Esophagus squamous epithelium (tissue), 5 donors: ENCODE results near the gene FAM83E. TPM values are rescaled to one million over a fixed set of nuclear protein-coding genes. Genes with fewer than 3 reads are reported as not detected.

Experiments
- DNase-seq: peaks from one replicate; lab custom pipeline; 2025; lab: John Stamatoyannopoulos, UW
- H3K27ac ChIP-seq, 4 donors: fragments of 200-600 bp; sonication (generic); one replicate each; pipeline ENCODE4 v1.5.1; 2016 to 2019; ENCODE audit warnings: mild to moderate bottlenecking in 1 of 4
- H3K27me3 ChIP-seq, 4 donors: fragments of 200-600 bp; sonication (generic); 1 replicate in 3 of 4; 2 replicates in 1 of 4; pipeline versions ENCODE4 v1.5.1 to v1.6.0; 2017 to 2021; ENCODE audit warnings: antibody characterized with exemption in 1 of 4
- H3K36me3 ChIP-seq, 3 donors: fragments of 200-600 bp; sonication (generic); one replicate each; pipeline ENCODE4 v1.5.1; 2016 to 2019
- H3K4me1 ChIP-seq, 3 donors: fragments of 200-600 bp; sonication (generic); one replicate each; pipeline ENCODE4 v1.5.1; 2017 to 2019
- H3K4me3 ChIP-seq, 4 donors: fragments of 200-600 bp; sonication (generic); 1 replicate in 3 of 4; 2 replicates in 1 of 4; pipeline ENCODE4 v1.5.1; 2016 to 2019; ENCODE audit warnings: mild to moderate bottlenecking in 2 of 4, moderate library complexity in 1 of 4
- H3K9me3 ChIP-seq, 3 donors: fragments of 200-600 bp; sonication (generic); one replicate each; pipeline ENCODE4 v1.5.1; 2016 to 2019
- POLR2A ChIP-seq, 4 donors: fragments of 450-650 bp; IDR thresholded peaks; one replicate each; pipeline ENCODE4 v1.6.1; 2017; ENCODE audit warnings: antibody characterized with exemption in 4 of 4, mild to moderate bottlenecking in 4 of 4, moderate library complexity in 3 of 4
- WGBS, 2 donors: methylation state at CpG; one replicate each; pipeline ENCODE4 v1.1.5; 2018; 5-methylcytosine and 5-hydroxymethylcytosine counted together
- intact Hi-C: fragments of 100-400 bp; cut with DNase I; formaldehyde crosslinking; loops from one replicate; pipeline ENCODE4 v1.15.0; 2022
- total RNA-seq, 4 donors: library from RNA; depleted of rRNA; stranded (reverse); fragments of >200 nt; gene quantifications; one replicate each; pipeline ENCODE4 v1.1.0, GENCODE V29; 2016
- TF ChIP-seq, protein P1 (sequence below), 6 experiments: fragments of 450-650 bp in 4 of 6; fragments of 200-600 bp in 2 of 6; sonication (generic) in 2 of 6; IDR thresholded peaks; one replicate each; pipeline ENCODE4 v1.5.1; 2016 to 2019; ENCODE audit warnings: antibody characterized with exemption in 6 of 6, mild to moderate bottlenecking in 4 of 6, moderate library complexity in 4 of 6
- donor health status: DM: yes; HTN: yes; CAD: no.

The FAM83E gene
- total RNA-seq, 4 donors from 2014 or later = 3.1 to 12.3 (median 8.6) TPM

DNA sequence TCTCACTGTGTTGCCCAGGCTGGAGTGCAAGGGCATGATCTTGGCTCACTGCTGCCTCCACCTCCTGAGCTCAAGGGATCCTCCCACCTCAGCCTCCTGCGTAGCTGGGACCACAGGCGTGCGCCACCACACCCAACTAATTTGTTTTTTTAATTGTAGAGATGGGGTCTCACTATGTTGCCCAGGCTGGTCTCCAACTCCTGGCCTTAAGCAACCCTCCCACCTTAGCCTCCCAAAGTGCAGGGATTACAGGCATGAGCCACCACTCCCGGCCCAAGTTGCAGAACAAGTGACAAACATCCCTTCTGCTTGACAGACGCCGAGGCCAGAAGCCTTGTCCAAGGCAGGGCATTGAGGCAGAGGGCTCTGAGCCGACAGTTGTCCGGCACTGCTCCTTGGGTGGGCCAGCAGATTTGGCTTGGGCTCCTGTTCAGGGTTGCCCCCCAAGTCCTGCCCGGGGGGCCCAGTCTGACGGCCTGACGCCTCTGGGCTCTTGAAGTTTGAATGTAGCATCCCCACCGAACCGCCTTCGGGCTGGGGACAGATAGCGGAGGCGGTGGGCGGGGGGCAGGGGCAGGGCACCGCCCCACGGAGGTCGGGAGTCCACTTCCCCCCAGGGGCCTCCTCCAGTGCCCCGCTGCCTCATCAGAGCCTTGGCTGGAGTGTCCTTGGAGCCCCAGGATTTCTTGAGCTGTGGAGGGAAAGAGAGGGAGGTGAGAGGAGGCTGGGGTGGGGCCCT is 14.0 kb downstream of the FAM83E start:
- intact Hi-C loops = no loop called here
- peaks cover 0 to 13% (median 0%) of the 10 kb centered on the region in 4 donors for H3K27me3 ChIP-seq
- no peak overlapping the region for H3K27ac ChIP-seq
- no peaks in the 10 kb centered on the region for H3K4me1 ChIP-seq
- no peaks in the 10 kb centered on the region for H3K9me3 ChIP-seq
- peaks cover 0 to 55% (median 4%) of the 10 kb centered on the region in 3 donors for H3K36me3 ChIP-seq
- TF ChIP-seq, protein P1, sequence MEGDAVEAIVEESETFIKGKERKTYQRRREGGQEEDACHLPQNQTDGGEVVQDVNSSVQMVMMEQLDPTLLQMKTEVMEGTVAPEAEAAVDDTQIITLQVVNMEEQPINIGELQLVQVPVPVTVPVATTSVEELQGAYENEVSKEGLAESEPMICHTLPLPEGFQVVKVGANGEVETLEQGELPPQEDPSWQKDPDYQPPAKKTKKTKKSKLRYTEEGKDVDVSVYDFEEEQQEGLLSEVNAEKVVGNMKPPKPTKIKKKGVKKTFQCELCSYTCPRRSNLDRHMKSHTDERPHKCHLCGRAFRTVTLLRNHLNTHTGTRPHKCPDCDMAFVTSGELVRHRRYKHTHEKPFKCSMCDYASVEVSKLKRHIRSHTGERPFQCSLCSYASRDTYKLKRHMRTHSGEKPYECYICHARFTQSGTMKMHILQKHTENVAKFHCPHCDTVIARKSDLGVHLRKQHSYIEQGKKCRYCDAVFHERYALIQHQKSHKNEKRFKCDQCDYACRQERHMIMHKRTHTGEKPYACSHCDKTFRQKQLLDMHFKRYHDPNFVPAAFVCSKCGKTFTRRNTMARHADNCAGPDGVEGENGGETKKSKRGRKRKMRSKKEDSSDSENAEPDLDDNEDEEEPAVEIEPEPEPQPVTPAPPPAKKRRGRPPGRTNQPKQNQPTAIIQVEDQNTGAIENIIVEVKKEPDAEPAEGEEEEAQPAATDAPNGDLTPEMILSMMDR (IDR thresholded peaks at IDR 0.05) = no peak
- no peak for TF ChIP-seq POLR2A (IDR thresholded peaks at IDR 0.05)
- WGBS, 2 donors = 83 to 92% methylated on average over 5 to 6 of the region's 21 CpGs
- no peak overlapping the region for H3K4me3 ChIP-seq
- no peak for DNase-seq

DNA sequence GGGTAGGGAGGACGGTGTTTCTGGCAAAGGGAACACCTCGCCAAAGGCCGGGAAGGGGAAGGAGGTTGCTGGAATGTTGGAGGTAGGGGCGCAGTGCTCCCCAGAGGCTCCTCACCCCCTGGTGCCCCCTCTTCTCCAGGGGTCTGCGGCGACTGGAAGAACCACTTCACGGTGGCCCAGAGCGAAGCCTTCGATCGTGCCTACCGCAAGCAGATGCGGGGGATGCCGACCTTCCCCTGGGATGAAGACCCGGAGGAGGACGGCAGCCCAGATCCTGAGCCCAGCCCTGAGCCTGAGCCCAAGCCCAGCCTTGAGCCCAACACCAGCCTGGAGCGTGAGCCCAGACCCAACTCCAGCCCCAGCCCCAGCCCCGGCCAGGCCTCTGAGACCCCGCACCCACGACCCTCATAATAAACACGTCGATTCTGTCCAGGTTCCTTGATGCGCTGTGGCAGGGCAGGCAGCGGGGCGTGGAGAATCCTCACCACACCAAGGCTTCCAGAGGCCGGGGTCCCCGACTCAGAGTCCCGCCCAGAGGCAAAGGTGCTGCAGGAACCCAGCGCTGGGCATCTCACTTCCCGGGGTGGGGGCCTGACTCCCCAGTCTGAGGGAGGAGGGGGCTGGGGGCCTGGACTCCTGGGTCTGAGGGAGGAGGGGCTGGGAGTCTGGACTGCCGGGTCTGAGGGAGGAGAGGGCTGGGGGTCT is 15.7 kb downstream of the FAM83E start:
- DNase-seq = no peak
- peaks cover 0 to 13% (median 0%) of the 10 kb centered on the region in 4 donors for H3K27me3 ChIP-seq
- no peak for TF ChIP-seq POLR2A (IDR thresholded peaks at IDR 0.05)
- TF ChIP-seq, protein P1 (IDR thresholded peaks at IDR 0.05) = no peak
- 66 to 71% methylated on average over 4 to 10 of the region's 30 CpGs for WGBS, 2 donors
- no peak overlapping the region for H3K4me3 ChIP-seq
- H3K27ac ChIP-seq = no peak overlapping the region
- H3K9me3 ChIP-seq = no peaks in the 10 kb centered on the region
- H3K4me1 ChIP-seq = no peaks in the 10 kb centered on the region
- intact Hi-C loops = no loop called here
- H3K36me3 ChIP-seq = peaks cover 0 to 70% (median 4%) of the 10 kb centered on the region in 3 donors

DNA sequence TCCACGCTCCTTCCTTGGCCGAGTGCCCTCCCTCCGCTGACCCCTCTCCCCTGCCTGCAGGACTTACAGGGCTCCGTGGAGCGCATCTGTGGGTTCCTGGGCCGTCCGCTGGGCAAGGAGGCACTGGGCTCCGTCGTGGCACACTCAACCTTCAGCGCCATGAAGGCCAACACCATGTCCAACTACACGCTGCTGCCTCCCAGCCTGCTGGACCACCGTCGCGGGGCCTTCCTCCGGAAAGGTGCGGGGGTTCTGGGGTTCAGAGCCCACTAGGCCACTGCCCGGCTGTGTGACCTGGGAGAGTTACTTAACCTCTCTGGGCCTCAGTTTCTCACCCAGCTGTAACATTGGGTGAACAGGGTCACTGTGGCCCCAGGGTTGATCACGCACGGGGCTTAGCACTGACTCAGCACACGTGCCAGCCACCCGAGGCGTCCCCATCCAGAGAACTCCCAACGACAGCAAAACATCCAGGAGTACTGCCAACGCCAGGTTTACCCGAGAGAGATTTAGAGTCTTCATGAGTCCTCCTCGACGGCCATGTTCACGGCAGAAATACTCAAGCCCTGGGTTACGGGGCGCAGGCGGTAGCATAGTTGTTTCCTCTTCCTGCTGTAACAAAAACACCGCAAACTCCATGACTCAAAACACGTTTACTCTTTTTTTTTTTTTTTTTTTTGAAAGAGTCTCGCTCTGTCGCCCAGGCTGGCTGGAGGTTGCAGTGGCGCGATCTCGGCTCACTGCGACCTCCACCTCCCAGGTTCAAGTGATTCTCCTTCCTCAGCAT is 18.0 kb downstream of the FAM83E start:
- no peaks in the 10 kb centered on the region for H3K9me3 ChIP-seq
- H3K4me3 ChIP-seq = no peak overlapping the region
- H3K4me1 ChIP-seq = no peaks in the 10 kb centered on the region
- no peak overlapping the region for H3K27ac ChIP-seq
- peaks cover 0 to 13% (median 0%) of the 10 kb centered on the region in 4 donors for H3K27me3 ChIP-seq
- intact Hi-C loops = no loop called here
- peaks cover 0 to 92% (median 4%) of the 10 kb centered on the region in 3 donors for H3K36me3 ChIP-seq
- no peak for DNase-seq
- no peak for TF ChIP-seq POLR2A (IDR thresholded peaks at IDR 0.05)
- TF ChIP-seq, protein P1 (IDR thresholded peaks at IDR 0.05) = no peak
- WGBS, 2 donors = 62 to 64% methylated on average over 17 to 28 of the region's 39 CpGs

DNA sequence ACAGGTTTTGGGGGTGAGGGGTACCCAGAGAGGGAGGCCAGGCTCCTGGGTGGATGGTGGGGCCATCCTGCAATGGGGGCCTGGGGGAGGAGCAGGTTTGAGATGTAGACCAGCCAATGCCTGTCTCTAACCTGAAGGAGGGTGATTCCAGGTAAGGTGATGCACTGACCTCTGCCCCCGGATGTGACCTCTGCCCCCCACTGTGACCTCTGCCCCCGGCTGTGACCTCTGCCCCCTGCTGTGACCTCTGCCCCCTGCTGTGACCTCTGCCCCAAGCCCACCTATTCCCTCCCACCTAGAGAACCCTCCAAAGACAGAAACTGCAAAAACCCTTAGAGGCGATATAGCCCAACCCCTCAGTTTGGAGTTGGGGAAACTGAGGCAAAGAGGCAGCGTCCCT is 18.6 kb downstream of the FAM83E start:
- Histone ChIP-seq H3K36me3 (peaks cover 0 to 97% (median 4%) of the 10 kb centered on the region in 3 donors), H3K9me3 (no peaks in the 10 kb centered on the region), H3K27ac (no peak overlapping the region), H3K4me1 (no peaks in the 10 kb centered on the region), H3K4me3 (no peak overlapping the region), H3K27me3 (peaks cover 0 to 13% (median 0%) of the 10 kb centered on the region in 4 donors)
- intact Hi-C loops = no loop called here
- no peak for TF ChIP-seq POLR2A (IDR thresholded peaks at IDR 0.05)
- TF ChIP-seq, protein P1 (IDR thresholded peaks at IDR 0.05) = no peak
- no peak for DNase-seq
- 75% methylated on average over 2 of the region's 4 CpGs; no CpG with 5 or more reads in 1 of the 2 donors for WGBS, 2 donors
